GDM1 (cell line): ENCODE results near the gene SH2B2.

Experiments
- DNase-seq: peaks from one replicate; lab custom pipeline; 2025; lab: John Stamatoyannopoulos, UW

Gene SH2B2

GRCh38 chr7:102268635-102269034 is 18.0 kb upstream of the SH2B2 start:
- DNase-seq = no peak

- no peak for DNase-seq
These were observed 16.3 kb upstream of the SH2B2 start for GRCh38 chr7:102270178-102270887.

- no peak for DNase-seq
These were observed 15.4 kb upstream of the SH2B2 start for GRCh38 chr7:102271158-102271798.

GRCh38 chr7:102272075-102272916 is 14.4 kb upstream of the SH2B2 start:
- peak; percentile 19 for DNase-seq

- DNase-seq = no peak
These were observed 13.5 kb upstream of the SH2B2 start for GRCh38 chr7:102272917-102273748.

- no peak for DNase-seq
These were observed 12.6 kb upstream of the SH2B2 start for GRCh38 chr7:102273749-102274712.

- DNase-seq = no peak
These were observed 11.5 kb upstream of the SH2B2 start for GRCh38 chr7:102275123-102275703.

- no peak for DNase-seq
These were observed 8.8 kb upstream of the SH2B2 start for GRCh38 chr7:102277901-102278300.

- DNase-seq = peak; percentile 44
These were observed 6.9 kb upstream of the SH2B2 start for GRCh38 chr7:102279537-102280400.

- no peak for DNase-seq
These were observed 6.1 kb upstream of the SH2B2 start for GRCh38 chr7:102280521-102280920.

- no peak for DNase-seq
These were observed 4.9 kb upstream of the SH2B2 start for GRCh38 chr7:102281785-102282184.

GRCh38 chr7:102282465-102283362 is 4.0 kb upstream of the SH2B2 start:
- DNase-seq = no peak

- DNase-seq = no peak
These were observed 3.0 kb upstream of the SH2B2 start for GRCh38 chr7:102283477-102284189.

- DNase-seq = no peak
These were observed 2.3 kb upstream of the SH2B2 start for GRCh38 chr7:102284399-102284798.

GRCh38 chr7:102284891-102285539 is 1.7 kb upstream of the SH2B2 start:
- peak; percentile 17 for DNase-seq

GRCh38 chr7:102285540-102286236 is 980 bp upstream of the SH2B2 start:
- no peak for DNase-seq
